HG02623 (cell line): ENCODE data around the gene CEND1.

Source experiments
- ATAC-seq: cut with Tn5 transposase; IDR thresholded peaks from one replicate; pipeline ENCODE4 v1.9.1; 2021; ENCODE audit warnings: moderate library complexity; ENCODE audit not compliant: unreplicated experiment

CEND1 gene

DNA sequence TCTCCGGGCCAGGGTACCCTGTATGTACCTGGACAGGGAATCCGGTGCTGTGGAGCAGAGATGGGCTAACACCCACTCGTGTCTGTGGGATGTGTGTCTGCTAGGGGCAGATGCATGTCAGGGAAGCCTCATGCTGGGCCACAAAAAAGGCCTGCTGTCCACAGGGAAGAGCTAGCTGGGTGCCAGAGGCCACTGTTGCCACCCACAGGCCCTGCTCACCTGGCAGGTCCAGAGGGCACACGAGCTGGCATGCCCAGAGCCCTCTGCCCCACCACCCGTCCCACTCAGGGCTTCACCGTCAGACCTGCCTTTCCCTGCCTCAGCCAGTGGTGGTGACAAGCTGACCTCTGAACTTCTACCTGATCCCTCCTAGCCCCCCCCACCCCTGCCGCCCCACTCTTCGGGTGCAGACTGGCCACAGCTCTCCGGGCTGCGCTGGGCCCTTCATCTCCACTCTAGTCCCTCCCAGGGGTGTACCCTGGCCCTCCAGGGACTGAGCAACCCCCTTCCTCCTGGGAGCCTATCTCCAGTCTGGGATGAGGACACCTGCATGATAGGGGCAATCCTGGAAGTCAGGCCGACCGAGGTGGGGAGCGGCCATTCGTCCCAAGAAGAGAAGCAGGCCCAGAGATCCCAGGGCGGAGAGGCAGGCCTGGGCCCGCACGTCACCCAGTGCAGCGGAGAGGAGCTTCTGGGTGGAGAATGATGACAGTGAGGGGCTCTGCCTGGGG is 6.8 kb upstream of the CEND1 start:
- no peak for ATAC-seq

DNA sequence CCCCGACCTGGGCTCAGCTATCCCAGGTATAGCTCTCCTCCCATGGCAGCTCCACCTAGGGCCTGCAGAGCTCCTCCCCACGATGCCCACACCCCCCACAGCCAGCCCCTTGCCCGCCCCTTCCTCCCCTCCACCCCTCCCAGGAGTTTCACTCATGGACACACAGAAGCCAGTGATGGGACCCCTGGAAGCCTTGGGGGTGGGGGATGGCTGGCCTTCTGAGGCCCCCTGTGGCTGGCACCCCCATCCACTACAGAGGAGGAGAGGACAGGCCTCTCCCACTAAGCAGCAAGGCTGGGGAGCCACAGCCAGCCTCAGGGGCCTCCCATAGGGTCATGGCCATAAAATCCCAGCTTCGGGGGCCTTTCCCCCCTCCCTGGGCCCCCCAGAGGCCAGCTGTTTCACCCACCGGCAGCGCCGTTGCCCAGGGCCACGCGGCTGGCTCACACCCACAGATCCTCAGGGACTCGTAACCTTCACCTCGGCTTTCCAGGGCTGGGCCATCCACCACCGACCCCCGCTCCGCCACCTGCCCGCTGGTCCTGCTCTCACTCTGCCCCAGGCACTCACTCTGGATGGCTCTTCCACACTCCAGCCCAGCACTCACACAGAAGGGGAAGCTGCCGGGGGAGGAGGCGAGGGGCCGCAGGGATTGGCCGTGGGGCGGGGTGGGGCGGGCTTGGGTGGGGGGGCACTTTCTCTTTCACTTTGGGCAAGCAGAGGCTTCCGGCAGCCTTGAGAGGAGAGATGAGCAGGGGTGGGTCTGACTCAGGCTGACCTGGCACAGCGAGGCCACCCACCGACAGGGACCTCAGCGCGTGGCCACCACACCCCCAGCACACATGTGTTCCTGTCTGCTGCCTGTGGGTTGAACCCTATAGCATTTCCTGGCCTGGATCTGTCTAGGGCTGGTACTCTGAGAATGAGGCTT is 6.0 kb upstream of the CEND1 start:
- no peak for ATAC-seq

GRCh38 chr11:794766-795633 is 5.1 kb upstream of the CEND1 start:
- ATAC-seq: no peak

DNA sequence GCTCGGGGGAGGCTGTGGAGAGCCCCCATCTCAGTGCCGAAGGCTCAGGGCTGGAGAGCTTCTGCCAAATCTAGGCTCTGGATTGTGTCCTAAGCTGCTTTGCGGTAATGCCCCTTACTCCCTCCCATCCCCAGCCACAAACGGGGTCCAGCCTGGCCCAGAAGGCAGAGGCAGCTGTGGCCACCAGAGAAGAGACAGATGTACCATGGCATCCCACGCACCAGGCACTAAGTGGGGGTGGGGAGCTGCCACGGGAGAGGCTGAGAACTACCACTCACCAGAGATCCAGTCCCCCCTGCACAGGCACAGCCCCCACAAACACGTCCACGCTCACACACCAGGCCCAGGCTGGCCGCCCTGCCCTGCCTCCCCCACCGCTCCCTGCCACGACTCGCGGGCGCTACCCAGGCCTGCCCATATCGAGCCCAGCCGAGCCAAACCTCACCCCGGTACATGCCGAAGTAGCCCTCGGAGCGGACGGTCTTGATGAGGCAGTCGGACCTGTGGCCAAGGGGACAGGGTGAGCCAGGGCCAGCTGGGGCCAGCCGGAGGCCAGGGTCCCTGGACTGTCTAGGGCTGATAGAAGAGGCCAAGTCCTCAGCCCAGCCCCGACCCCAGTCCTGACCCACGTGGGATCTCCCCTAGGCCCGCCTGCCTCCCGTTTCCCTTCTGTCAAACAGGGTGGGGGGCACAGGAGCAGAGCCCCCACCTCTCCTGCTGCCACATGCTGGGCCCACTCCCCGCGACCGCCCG is 4.3 kb upstream of the CEND1 start:
- no peak for ATAC-seq

DNA sequence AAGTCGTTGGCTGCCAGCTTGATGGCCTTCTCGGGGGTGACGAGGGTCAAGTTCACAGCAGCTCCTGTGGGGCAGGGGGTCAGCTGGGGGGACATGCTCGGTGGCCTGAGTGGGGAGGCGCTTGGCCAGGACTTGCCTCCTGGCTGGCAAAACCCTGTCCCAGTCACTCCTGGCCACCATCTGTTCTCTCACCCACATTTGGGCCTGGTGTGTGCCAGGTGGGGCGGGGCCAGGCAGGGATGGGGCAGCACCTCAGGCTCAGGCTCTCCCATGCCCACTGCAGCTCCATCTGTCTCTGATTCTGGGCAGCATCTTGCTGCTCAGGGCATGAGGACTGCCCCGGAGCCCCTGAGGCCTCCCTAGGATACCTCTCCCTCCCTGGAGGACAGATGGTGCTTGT is 3.7 kb upstream of the CEND1 start:
- no peak for ATAC-seq

DNA sequence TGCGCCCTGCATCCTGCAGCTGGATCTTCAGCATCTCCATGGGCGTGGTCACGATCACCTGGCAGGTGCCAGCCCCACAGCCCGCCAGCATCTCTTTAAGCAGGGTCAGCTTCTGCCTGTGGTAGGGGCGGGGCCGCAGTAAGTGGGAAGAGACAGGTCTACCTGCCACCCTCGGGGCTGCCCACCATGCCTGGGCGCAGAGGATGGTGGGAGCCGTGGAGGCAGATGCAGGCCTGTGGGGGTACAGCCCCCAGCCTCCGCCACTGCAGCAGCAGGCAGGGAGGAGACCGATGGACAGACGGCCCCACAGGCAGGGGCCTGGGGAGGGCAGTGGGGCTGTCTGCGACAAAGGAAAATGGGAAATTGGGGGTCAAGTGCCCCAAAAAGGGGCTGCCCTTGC is 3.0 kb upstream of the CEND1 start:
- ATAC-seq: no peak

DNA sequence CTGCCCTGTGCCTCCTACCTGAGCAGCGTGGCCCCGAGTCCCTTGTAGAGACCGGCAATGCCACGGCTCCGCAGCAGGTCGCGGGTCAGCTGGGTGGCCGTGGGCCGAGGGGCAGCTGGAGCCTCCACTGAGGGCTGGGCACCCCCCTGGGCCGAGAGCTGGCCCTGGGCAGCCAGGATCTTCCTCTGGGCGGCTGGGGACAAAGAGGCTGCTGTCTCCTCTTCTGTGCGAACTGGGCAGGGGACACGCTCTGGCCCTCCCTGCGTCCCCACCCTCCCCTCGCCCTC is 2.6 kb upstream of the CEND1 start:
- ATAC-seq: no peak

DNA sequence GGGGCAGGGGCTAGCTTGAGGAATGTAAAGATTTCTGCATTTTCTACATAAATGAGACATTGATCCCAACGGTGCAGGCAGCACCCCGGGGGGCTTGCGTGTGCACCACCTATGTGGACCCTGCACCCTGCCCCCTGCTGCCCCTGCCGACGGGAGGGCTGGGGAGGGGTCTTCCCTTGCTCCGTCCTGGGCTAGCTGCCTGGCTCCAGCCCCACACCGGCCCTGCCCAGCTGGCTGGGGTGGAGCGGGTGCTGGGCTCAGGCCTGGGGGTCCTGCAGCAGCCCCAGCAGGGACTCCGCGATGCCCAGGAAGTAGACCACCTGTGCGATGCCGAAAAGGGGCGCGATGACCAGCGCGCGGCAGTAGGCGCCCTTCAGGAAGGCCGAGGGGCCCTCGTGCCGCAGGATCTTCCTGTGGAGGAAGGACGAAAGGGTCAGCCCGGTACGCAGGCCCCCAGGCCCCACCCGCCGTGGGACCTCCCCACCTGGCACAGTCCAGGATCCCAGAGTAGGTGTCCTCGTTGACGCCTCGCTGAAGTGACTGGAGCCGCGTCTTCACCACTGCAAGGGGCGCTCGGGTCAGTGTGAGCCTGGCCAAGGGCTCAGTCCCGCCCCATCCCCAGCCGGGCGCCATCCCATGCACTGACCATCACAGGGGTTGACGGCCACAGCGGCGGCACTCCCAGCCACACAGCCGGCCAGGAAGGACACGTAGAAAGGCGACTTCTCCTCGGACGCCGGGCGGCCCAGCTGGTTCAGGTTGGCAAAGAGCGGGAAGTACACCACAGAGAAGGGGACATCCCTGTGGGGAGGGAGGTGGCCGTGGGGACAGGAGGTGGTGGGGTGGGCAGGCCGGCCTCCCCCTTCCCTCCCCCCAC is 2.0 kb upstream of the CEND1 start:
- ATAC-seq: no peak

GRCh38 chr11:790721-791564 is 1.1 kb upstream of the CEND1 start:
- ATAC-seq: no peak

GRCh38 chr11:788953-789940 is 643 bp downstream of the CEND1 start:
- ATAC-seq: no peak

- ATAC-seq: no peak
Observed at GRCh38 chr11:788009-788640, 1.8 kb downstream of the CEND1 start.

DNA sequence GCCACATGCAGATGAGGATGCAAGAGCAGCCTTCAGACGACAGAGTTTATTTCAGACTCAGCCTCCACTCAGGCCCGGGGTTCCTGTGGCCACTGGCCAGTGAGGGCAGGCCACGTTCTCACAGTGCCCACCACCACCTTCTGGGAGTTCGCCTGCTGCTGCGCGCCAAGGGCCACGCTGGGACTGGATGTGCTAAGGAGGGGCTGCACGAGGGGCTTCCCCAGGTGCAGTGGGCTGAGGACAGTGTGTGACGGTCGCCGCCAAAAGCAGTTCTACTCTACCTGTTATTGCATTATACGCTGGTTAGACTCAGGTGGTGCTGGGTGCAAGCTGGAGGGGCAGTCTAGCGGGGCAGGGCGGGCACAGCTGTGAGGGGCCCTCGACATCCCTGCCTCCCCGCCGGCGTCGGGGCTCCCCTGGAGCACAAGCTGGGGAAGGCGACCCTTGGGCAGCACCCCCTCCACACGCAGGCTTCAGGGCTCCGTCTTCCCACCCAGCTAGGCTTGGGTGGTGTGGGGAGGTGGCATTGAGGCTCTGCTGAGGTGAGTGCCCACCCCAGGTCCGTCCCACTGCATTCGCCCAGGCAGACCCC is 2.7 kb downstream of the CEND1 start:
- no peak for ATAC-seq

GRCh38 chr11:786235-787083 is 3.4 kb downstream of the CEND1 start:
- ATAC-seq: no peak

GRCh38 chr11:783581-784015 is 6.3 kb downstream of the CEND1 start:
- no peak for ATAC-seq

GRCh38 chr11:782264-783174 is 7.4 kb downstream of the CEND1 start:
- ATAC-seq: no peak
